Activated CD8-positive, alpha-beta memory T cell treated with anti-CD3 and anti-CD28 coated beads, Interleukin-2, amount 50 U/mL, for 24 hours (primary cell): Measurements from ENCODE around the gene LIN28B.
"Not testable (repeated sequence)": the region's sequence is repeated elsewhere in the genome, so short reads cannot be mapped to it uniquely, and the experiment has no call there.

Experiments used
- DNase-seq: peaks from one replicate; pipeline ENCODE4 v3.0.0-alpha.2; 2020; ENCODE audit errors: extremely low read depth

Gene LIN28B

GRCh38 chr6:105013459-105013858, 56.6 kb downstream of the LIN28B start:
- not testable (repeated sequence) for DNase-seq

GRCh38 chr6:105014448-105014847, 57.5 kb downstream of the LIN28B start:
- no peak for DNase-seq

- no peak for DNase-seq
Measured at GRCh38 chr6:105014954-105015353, 58.0 kb downstream of the LIN28B start.

- DNase-seq: no peak
Measured at GRCh38 chr6:105015482-105015881, 58.6 kb downstream of the LIN28B start.

- DNase-seq: no peak
Measured at GRCh38 chr6:105019285-105019684, 62.4 kb downstream of the LIN28B start.

- DNase-seq: no peak
Measured at GRCh38 chr6:105021399-105021798, 64.5 kb downstream of the LIN28B start.

- no peak for DNase-seq
Measured at GRCh38 chr6:105022416-105022815, 65.5 kb downstream of the LIN28B start.

- DNase-seq: no peak
Measured at GRCh38 chr6:105024803-105025202, 67.9 kb downstream of the LIN28B start.

- DNase-seq: no peak
Measured at GRCh38 chr6:105028898-105029297, 72.0 kb downstream of the LIN28B start.

GRCh38 chr6:105029581-105029980, 72.7 kb downstream of the LIN28B start:
- no peak for DNase-seq

- no peak for DNase-seq
Measured at GRCh38 chr6:105034470-105034869, 77.6 kb downstream of the LIN28B start.

- no peak for DNase-seq
Measured at GRCh38 chr6:105035299-105035698, 78.4 kb downstream of the LIN28B start.

GRCh38 chr6:105036351-105036750, 79.4 kb downstream of the LIN28B start:
- no peak for DNase-seq

GRCh38 chr6:105038259-105038658, 81.4 kb downstream of the LIN28B start:
- DNase-seq: no peak

- no peak for DNase-seq
Measured at GRCh38 chr6:105041880-105042279, 85.0 kb downstream of the LIN28B start.

- DNase-seq: no peak
Measured at GRCh38 chr6:105042648-105043047, 85.7 kb downstream of the LIN28B start.

- no peak for DNase-seq
Measured at GRCh38 chr6:105043979-105044378, 87.1 kb downstream of the LIN28B start.

- no peak for DNase-seq
Measured at GRCh38 chr6:105045526-105045925, 88.6 kb downstream of the LIN28B start.

GRCh38 chr6:105051941-105052471, 95.1 kb downstream of the LIN28B start:
- no peak for DNase-seq

- DNase-seq: no peak
Measured at GRCh38 chr6:105056646-105057045, 99.7 kb downstream of the LIN28B start.

- no peak for DNase-seq
Measured at GRCh38 chr6:105057160-105057559, 100.3 kb downstream of the LIN28B start.

GRCh38 chr6:105058316-105058715, 101.4 kb downstream of the LIN28B start:
- DNase-seq: no peak

GRCh38 chr6:105058846-105059245, 101.9 kb downstream of the LIN28B start:
- DNase-seq: no peak

- DNase-seq: no peak
Measured at GRCh38 chr6:105066233-105066632, 109.3 kb downstream of the LIN28B start.
